Testis (tissue), 2 donors: ENCODE results near the gene AJUBA.

Source experiments
- POLR2A ChIP-seq: fragments of 450-650 bp; IDR thresholded peaks from one replicate; pipeline ENCODE4 v1.6.1; 2017; ENCODE audit warnings: antibody characterized with exemption, mild to moderate bottlenecking, moderate library complexity
- TF ChIP-seq, protein P1 (sequence below), 3 experiments: fragments of 450-650 bp in 2 of 3; fragments of 200-600 bp in 1 of 3; sonication (generic) in 1 of 3; IDR thresholded peaks; one replicate each; pipeline ENCODE4 v1.5.1; 2016 to 2019; ENCODE audit warnings: antibody characterized with exemption in 3 of 3, mild to moderate bottlenecking in 2 of 3, moderate library complexity in 1 of 3

DNA sequence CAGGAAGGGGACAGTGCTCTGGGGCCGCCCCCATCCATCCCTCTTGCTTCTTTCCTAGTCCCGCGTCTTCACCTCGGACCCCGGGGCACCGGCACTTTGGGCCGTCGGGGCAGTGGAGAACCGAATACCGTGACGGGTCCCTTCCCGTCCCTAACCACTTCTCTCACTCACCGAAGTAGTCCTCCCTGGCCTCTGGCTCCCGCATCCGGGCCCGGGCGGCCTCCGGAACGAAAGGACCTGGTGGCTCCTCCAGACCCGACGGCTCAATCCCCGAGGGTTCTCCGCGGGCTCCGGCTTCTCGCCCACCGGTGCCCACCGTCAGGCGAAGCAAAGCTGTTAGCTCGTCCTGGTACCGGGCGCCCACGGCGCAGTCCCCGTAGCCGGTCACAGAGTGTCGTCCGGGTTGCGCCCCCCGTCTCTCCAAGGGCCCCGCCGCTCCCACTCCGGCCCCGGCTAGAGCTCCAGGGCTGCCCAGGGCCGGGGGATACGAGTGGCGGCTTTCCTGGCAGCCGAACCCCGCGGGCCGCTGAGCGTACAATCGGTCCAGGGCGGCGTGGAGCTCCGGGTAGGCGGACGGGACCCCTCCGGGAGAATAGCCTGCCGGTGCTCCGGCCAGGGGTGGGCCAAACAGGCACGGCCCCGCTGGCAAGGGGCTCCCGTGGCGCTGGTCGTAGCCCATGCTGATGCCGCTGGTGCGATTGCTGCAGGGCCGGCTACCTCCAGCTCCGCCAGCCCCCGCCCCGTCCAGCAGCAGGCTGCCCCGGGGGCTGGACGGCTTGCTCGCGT, 1.1 kb downstream of the AJUBA start:
- TF ChIP-seq, protein P1, sequence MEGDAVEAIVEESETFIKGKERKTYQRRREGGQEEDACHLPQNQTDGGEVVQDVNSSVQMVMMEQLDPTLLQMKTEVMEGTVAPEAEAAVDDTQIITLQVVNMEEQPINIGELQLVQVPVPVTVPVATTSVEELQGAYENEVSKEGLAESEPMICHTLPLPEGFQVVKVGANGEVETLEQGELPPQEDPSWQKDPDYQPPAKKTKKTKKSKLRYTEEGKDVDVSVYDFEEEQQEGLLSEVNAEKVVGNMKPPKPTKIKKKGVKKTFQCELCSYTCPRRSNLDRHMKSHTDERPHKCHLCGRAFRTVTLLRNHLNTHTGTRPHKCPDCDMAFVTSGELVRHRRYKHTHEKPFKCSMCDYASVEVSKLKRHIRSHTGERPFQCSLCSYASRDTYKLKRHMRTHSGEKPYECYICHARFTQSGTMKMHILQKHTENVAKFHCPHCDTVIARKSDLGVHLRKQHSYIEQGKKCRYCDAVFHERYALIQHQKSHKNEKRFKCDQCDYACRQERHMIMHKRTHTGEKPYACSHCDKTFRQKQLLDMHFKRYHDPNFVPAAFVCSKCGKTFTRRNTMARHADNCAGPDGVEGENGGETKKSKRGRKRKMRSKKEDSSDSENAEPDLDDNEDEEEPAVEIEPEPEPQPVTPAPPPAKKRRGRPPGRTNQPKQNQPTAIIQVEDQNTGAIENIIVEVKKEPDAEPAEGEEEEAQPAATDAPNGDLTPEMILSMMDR (IDR thresholded peaks at IDR 0.05): no peak
- no peak for TF ChIP-seq POLR2A
